ENCODE data around the gene RSPO4. TPM values are rescaled to one million over a fixed set of nuclear protein-coding genes. Genes with fewer than 3 reads are reported as not detected.
"Not testable (repeated sequence)": the region's sequence is repeated elsewhere in the genome, so short reads cannot be mapped to it uniquely, and the experiment has no call there.

RSPO4 gene
- polyA plus RNA-seq, 2 donors = 0.04 to 0.06 TPM

DNA sequence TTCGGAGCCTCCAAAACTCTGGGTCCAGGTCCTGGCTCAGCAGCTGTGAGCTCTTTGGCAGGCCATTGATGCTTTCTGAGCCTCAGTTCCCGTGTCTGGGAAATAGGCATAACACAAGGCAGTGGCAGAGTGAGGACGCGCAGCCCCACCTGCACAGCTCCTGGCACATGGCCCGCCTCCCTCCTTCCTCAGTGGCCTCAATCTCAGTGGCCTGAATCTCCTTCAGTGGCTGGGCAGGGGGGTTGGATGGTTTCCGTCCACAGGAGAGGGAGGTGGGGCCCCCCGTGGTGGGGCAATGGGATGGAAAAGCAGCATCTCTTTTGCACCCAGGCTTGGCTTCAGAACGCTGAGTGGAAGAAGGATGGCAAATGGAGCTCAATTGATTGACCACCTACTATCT is 5.1 kb downstream of the RSPO4 start:
- Histone ChIP-seq H3K27ac (ENCODE audit: low read depth in 2 of 2, low read length in 1 of 2) (no peak overlapping the region), H3K9me3 (ENCODE audit: control insufficient read depth in 2 of 2, insufficient read depth in 1 of 2, low read depth in 1 of 2, low read length in 1 of 2) (no peaks in the 10 kb centered on the region), H3K27me3 (ENCODE audit: control insufficient read depth in 1 of 2, insufficient read depth in 2 of 2, low read length in 2 of 2) (peaks cover 3 to 9% of the 10 kb centered on the region in 2 donors), H3K4me3 (ENCODE audit: low read depth in 1 of 2, low read length in 2 of 2) (no peak overlapping the region), H3K4me1 (ENCODE audit: control insufficient read depth in 2 of 2, insufficient read depth in 2 of 2, low read length in 1 of 2) (peaks cover 0 to 2% of the 10 kb centered on the region in 2 donors), H3K36me3 (ENCODE audit: control insufficient read depth in 2 of 2, insufficient read depth in 2 of 2, low read length in 1 of 2) (no peaks in the 10 kb centered on the region)
- WGBS, 2 donors = 82% methylated on average over 8 of the region's 8 CpGs

- H3K27me3 ChIP-seq (ENCODE audit: control insufficient read depth in 1 of 2, insufficient read depth in 2 of 2, low read length in 2 of 2) = no peaks in the 10 kb centered on the region
- no peak overlapping the region for H3K4me3 ChIP-seq (ENCODE audit: low read depth in 1 of 2, low read length in 2 of 2)
- H3K36me3 ChIP-seq (ENCODE audit: control insufficient read depth in 2 of 2, insufficient read depth in 2 of 2, low read length in 1 of 2) = no peaks in the 10 kb centered on the region
- no peaks in the 10 kb centered on the region for H3K9me3 ChIP-seq (ENCODE audit: control insufficient read depth in 2 of 2, insufficient read depth in 1 of 2, low read depth in 1 of 2, low read length in 1 of 2)
- WGBS, 2 donors = 73 to 79% methylated on average over 8 of the region's 8 CpGs
- H3K4me1 ChIP-seq (ENCODE audit: control insufficient read depth in 2 of 2, insufficient read depth in 2 of 2, low read length in 1 of 2) = no peaks in the 10 kb centered on the region
- no peak overlapping the region for H3K27ac ChIP-seq (ENCODE audit: low read depth in 2 of 2, low read length in 1 of 2)
Observed at GRCh38 chr20:995170-995569, 6.9 kb downstream of the RSPO4 start.

DNA sequence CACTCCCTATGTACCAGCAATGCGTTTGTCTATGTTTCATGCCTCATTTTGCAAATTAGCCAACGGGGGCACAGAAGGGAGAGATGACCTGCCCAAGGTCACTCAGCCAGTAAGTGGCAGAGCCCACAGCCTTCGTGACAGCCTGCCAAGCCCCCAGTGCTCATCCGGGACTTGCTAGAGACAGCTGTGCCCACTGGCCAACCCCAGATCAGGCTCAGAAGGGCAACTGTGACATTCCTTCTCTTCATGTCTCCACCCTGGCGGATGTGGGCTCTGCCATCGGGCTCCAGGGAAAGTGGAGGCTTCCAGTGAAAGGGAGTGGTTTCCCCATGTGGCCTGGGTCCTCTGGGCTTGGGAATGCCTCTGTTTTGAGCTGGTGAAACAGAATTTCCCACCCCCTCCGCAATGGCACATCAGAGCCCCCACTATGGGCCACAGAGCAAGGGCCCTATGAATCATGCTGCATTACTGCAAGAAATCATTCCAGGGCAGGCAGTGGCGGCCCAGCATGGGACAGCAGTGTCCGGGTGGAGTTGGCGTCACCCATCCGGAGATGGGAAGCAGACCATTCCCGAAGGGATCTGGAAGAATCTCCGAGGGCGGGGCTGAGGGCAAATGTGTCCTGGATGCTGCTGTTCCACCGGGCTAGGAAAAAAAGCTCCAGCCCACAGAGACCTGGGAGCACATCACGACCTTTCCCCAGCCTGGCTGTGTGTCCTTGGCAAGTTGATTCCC is 9.1 kb downstream of the RSPO4 start:
- Histone ChIP-seq H3K27ac (ENCODE audit: low read depth in 2 of 2, low read length in 1 of 2) (no peak overlapping the region), H3K4me1 (ENCODE audit: control insufficient read depth in 2 of 2, insufficient read depth in 2 of 2, low read length in 1 of 2) (no peaks in the 10 kb centered on the region), H3K36me3 (ENCODE audit: control insufficient read depth in 2 of 2, insufficient read depth in 2 of 2, low read length in 1 of 2) (no peaks in the 10 kb centered on the region), H3K9me3 (ENCODE audit: control insufficient read depth in 2 of 2, insufficient read depth in 1 of 2, low read depth in 1 of 2, low read length in 1 of 2) (no peaks in the 10 kb centered on the region), H3K4me3 (ENCODE audit: low read depth in 1 of 2, low read length in 2 of 2) (no peak overlapping the region), H3K27me3 (ENCODE audit: control insufficient read depth in 1 of 2, insufficient read depth in 2 of 2, low read length in 2 of 2) (no peaks in the 10 kb centered on the region)
- 80 to 85% methylated on average over 16 of the region's 16 CpGs for WGBS, 2 donors

GRCh38 chr20:991850-992249 is 10.3 kb downstream of the RSPO4 start:
- H3K9me3 ChIP-seq (ENCODE audit: control insufficient read depth in 2 of 2, insufficient read depth in 1 of 2, low read depth in 1 of 2, low read length in 1 of 2) = no peaks in the 10 kb centered on the region
- H3K36me3 ChIP-seq (ENCODE audit: control insufficient read depth in 2 of 2, insufficient read depth in 2 of 2, low read length in 1 of 2) = no peaks in the 10 kb centered on the region
- WGBS, 2 donors = 63 to 69% methylated on average over 10 of the region's 10 CpGs
- no peak overlapping the region for H3K4me3 ChIP-seq (ENCODE audit: low read depth in 1 of 2, low read length in 2 of 2)
- H3K27ac ChIP-seq (ENCODE audit: low read depth in 2 of 2, low read length in 1 of 2) = no peak overlapping the region
- no peaks in the 10 kb centered on the region for H3K4me1 ChIP-seq (ENCODE audit: control insufficient read depth in 2 of 2, insufficient read depth in 2 of 2, low read length in 1 of 2)
- no peaks in the 10 kb centered on the region for H3K27me3 ChIP-seq (ENCODE audit: control insufficient read depth in 1 of 2, insufficient read depth in 2 of 2, low read length in 2 of 2)

DNA sequence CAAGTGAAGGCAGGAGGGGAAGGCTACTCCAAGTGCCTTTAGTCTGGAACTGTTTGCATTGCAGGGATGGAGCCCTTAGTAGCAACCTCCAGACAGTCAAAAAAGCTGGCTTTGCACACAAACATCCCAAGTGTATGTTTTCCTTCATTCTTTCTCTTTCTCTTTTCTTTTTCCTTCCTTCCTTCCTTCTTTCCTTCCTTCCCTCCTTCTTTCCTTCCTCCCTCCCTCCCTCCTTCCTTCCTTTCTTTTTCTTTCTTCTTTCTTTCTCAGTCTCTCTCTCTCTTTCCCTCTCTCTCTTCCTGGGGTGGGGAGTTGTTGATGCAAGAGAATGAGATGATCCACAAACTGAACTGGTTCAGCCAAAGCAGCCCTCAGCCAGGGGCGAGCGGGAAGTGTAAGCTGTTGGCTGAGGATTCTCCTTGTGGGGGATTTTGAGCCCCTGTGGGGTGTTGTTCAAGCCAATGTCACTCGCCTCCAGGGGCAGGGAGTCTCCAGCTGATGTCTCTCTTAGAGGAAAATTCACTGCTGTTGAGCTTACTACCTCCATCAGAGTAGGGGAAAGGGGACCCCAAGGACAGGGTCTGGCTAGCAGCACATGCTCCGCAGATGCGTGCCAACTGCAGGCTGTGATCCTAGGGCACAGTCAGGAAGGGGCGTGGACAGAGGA is 11.7 kb downstream of the RSPO4 start:
- WGBS, 2 donors = 59 to 62% methylated on average over 6 of the region's 6 CpGs
- no peaks in the 10 kb centered on the region for H3K27me3 ChIP-seq (ENCODE audit: control insufficient read depth in 1 of 2, insufficient read depth in 2 of 2, low read length in 2 of 2)
- H3K36me3 ChIP-seq (ENCODE audit: control insufficient read depth in 2 of 2, insufficient read depth in 2 of 2, low read length in 1 of 2) = no peaks in the 10 kb centered on the region
- H3K9me3 ChIP-seq (ENCODE audit: control insufficient read depth in 2 of 2, insufficient read depth in 1 of 2, low read depth in 1 of 2, low read length in 1 of 2) = no peaks in the 10 kb centered on the region
- H3K4me1 ChIP-seq (ENCODE audit: control insufficient read depth in 2 of 2, insufficient read depth in 2 of 2, low read length in 1 of 2) = no peaks in the 10 kb centered on the region
- H3K4me3 ChIP-seq (ENCODE audit: low read depth in 1 of 2, low read length in 2 of 2) = no peak overlapping the region
- H3K27ac ChIP-seq (ENCODE audit: low read depth in 2 of 2, low read length in 1 of 2) = no peak overlapping the region

GRCh38 chr20:988272-988671 is 13.8 kb downstream of the RSPO4 start:
- Histone ChIP-seq H3K9me3 (ENCODE audit: control insufficient read depth in 2 of 2, insufficient read depth in 1 of 2, low read depth in 1 of 2, low read length in 1 of 2) (no peaks in the 10 kb centered on the region), H3K36me3 (ENCODE audit: control insufficient read depth in 2 of 2, insufficient read depth in 2 of 2, low read length in 1 of 2) (no peaks in the 10 kb centered on the region), H3K27ac (ENCODE audit: low read depth in 2 of 2, low read length in 1 of 2) (no peak overlapping the region), H3K4me1 (ENCODE audit: control insufficient read depth in 2 of 2, insufficient read depth in 2 of 2, low read length in 1 of 2) (no peaks in the 10 kb centered on the region), H3K27me3 (ENCODE audit: control insufficient read depth in 1 of 2, insufficient read depth in 2 of 2, low read length in 2 of 2) (no peaks in the 10 kb centered on the region), H3K4me3 (ENCODE audit: low read depth in 1 of 2, low read length in 2 of 2) (no peak overlapping the region)
- 52 to 55% methylated on average over 3 of the region's 3 CpGs for WGBS, 2 donors

- Histone ChIP-seq H3K4me1 (ENCODE audit: control insufficient read depth in 2 of 2, insufficient read depth in 2 of 2, low read length in 1 of 2) (no peaks in the 10 kb centered on the region), H3K4me3 (ENCODE audit: low read depth in 1 of 2, low read length in 2 of 2) (no peak overlapping the region), H3K27ac (ENCODE audit: low read depth in 2 of 2, low read length in 1 of 2) (no peak overlapping the region), H3K9me3 (ENCODE audit: control insufficient read depth in 2 of 2, insufficient read depth in 1 of 2, low read depth in 1 of 2, low read length in 1 of 2) (no peaks in the 10 kb centered on the region), H3K27me3 (ENCODE audit: control insufficient read depth in 1 of 2, insufficient read depth in 2 of 2, low read length in 2 of 2) (no peaks in the 10 kb centered on the region), H3K36me3 (ENCODE audit: control insufficient read depth in 2 of 2, insufficient read depth in 2 of 2, low read length in 1 of 2) (no peaks in the 10 kb centered on the region)
- 54 to 59% methylated on average over 2 of the region's 2 CpGs for WGBS, 2 donors
Observed at GRCh38 chr20:987677-988076, 14.4 kb downstream of the RSPO4 start.

- no peaks in the 10 kb centered on the region for H3K27me3 ChIP-seq (ENCODE audit: control insufficient read depth in 1 of 2, insufficient read depth in 2 of 2, low read length in 2 of 2)
- no peak overlapping the region for H3K27ac ChIP-seq (ENCODE audit: low read depth in 2 of 2, low read length in 1 of 2)
- no peaks in the 10 kb centered on the region for H3K36me3 ChIP-seq (ENCODE audit: control insufficient read depth in 2 of 2, insufficient read depth in 2 of 2, low read length in 1 of 2)
- H3K9me3 ChIP-seq (ENCODE audit: control insufficient read depth in 2 of 2, insufficient read depth in 1 of 2, low read depth in 1 of 2, low read length in 1 of 2) = no peaks in the 10 kb centered on the region
- 78 to 84% methylated on average over 4 of the region's 4 CpGs for WGBS, 2 donors
- H3K4me1 ChIP-seq (ENCODE audit: control insufficient read depth in 2 of 2, insufficient read depth in 2 of 2, low read length in 1 of 2) = no peaks in the 10 kb centered on the region
- H3K4me3 ChIP-seq (ENCODE audit: low read depth in 1 of 2, low read length in 2 of 2) = no peak overlapping the region
Observed at GRCh38 chr20:986733-987355, 15.3 kb downstream of the RSPO4 start.

GRCh38 chr20:984994-985393 is 17.1 kb downstream of the RSPO4 start:
- not testable (repeated sequence) for H3K27ac ChIP-seq (ENCODE audit: low read depth in 2 of 2, low read length in 1 of 2); H3K36me3 ChIP-seq (ENCODE audit: control insufficient read depth in 2 of 2, insufficient read depth in 2 of 2, low read length in 1 of 2); H3K4me1 ChIP-seq (ENCODE audit: control insufficient read depth in 2 of 2, insufficient read depth in 2 of 2, low read length in 1 of 2); H3K4me3 ChIP-seq (ENCODE audit: low read depth in 1 of 2, low read length in 2 of 2); H3K27me3 ChIP-seq (ENCODE audit: control insufficient read depth in 1 of 2, insufficient read depth in 2 of 2, low read length in 2 of 2); H3K9me3 ChIP-seq (ENCODE audit: control insufficient read depth in 2 of 2, insufficient read depth in 1 of 2, low read depth in 1 of 2, low read length in 1 of 2)
- 90 to 92% methylated on average over 1 of the region's 1 CpG for WGBS, 2 donors
